Keratinocyte (primary cell): ENCODE results near the gene PLEKHA8. TPM values are rescaled to one million over a fixed set of nuclear protein-coding genes. Genes with fewer than 3 reads are reported as not detected.

ENCODE experiments used
- DNase-seq: peaks from one replicate; pipeline ENCODE4 v3.0.0-alpha.2; 2011; ENCODE audit warnings: low read depth, missing footprints, low spot score
- FAIRE-seq: peaks from 2 replicates; lab custom pipeline; 2011; peaks lifted over from hg19 to GRCh38; lab: Jason Lieb, UNC
- H2AFZ ChIP-seq: 2 replicates; pipeline ENCODE4 v1.6.0; 2012; ENCODE audit warnings: low read length, control low read depth, inconsistent platforms; ENCODE audit not compliant: control insufficient read depth
- H3K27ac ChIP-seq: 2 replicates; pipeline ENCODE4 v1.5.1; 2011; ENCODE audit warnings: low read length; ENCODE audit not compliant: control insufficient read depth, insufficient read depth
- H3K27me3 ChIP-seq: 3 replicates; pipeline ENCODE4 v1.6.0; 2011; ENCODE audit warnings: low read length; ENCODE audit not compliant: control insufficient read depth, insufficient read depth; ENCODE audit errors: extremely low read depth
- H3K36me3 ChIP-seq, 2 experiments: 2 replicates in 1 of 2; 3 replicates in 1 of 2; pipeline ENCODE4 v1.5.1; 2011; ENCODE audit warnings: low read length in 2 of 2, mild to moderate bottlenecking in 1 of 2; ENCODE audit not compliant: control insufficient read depth in 2 of 2, insufficient read depth in 2 of 2; ENCODE audit errors: extremely low read depth in 1 of 2
- H3K4me1 ChIP-seq: 3 replicates; pipeline ENCODE4 v1.5.1; 2011; ENCODE audit warnings: low read length; ENCODE audit not compliant: control insufficient read depth, insufficient read depth; ENCODE audit errors: extremely low read depth
- H3K4me2 ChIP-seq: 3 replicates; pipeline ENCODE4 v1.6.0; 2011; ENCODE audit warnings: low read depth, low read length; ENCODE audit not compliant: control insufficient read depth, insufficient read depth; ENCODE audit errors: extremely low read depth
- H3K4me3 ChIP-seq, 3 experiments: fragments of 200-600 bp in 1 of 3; sonication (generic) in 1 of 3; 2 replicates in 2 of 3; 3 replicates in 1 of 3; pipeline ENCODE4 v1.5.1; 2011 to 2016; ENCODE audit warnings: low read length in 3 of 3, mild to moderate bottlenecking in 3 of 3, control low read depth in 2 of 3, inconsistent platforms in 1 of 3, low read depth in 1 of 3, mixed read lengths in 1 of 3, mixed run types in 1 of 3, moderate library complexity in 1 of 3; ENCODE audit not compliant: control insufficient read depth in 2 of 3, insufficient read depth in 2 of 3; ENCODE audit errors: extremely low read depth in 1 of 3
- H3K79me2 ChIP-seq: 2 replicates; pipeline ENCODE4 v1.6.0; 2012; ENCODE audit warnings: low read length; ENCODE audit not compliant: control insufficient read depth, insufficient read depth
- H3K9ac ChIP-seq: 3 replicates; pipeline ENCODE4 v1.6.0; 2011; ENCODE audit warnings: low read length; ENCODE audit not compliant: control insufficient read depth, insufficient read depth; ENCODE audit errors: extremely low read depth
- H3K9me1 ChIP-seq: 3 replicates; pipeline ENCODE4 v1.6.0; 2011; ENCODE audit warnings: low read length; ENCODE audit not compliant: control insufficient read depth, insufficient read depth; ENCODE audit errors: extremely low read depth
- H3K9me3 ChIP-seq: 2 replicates; pipeline ENCODE4 v1.5.1; 2012; ENCODE audit warnings: low read depth, low read length; ENCODE audit not compliant: control insufficient read depth
- H4K20me1 ChIP-seq: 3 replicates; pipeline ENCODE4 v1.6.0; 2011; ENCODE audit warnings: low read length; ENCODE audit not compliant: control insufficient read depth, insufficient read depth; ENCODE audit errors: extremely low read depth
- EZH2 ChIP-seq: IDR thresholded peaks from one replicate; pipeline ENCODE4 v1.6.1; 2012; ENCODE audit warnings: inconsistent platforms, mild to moderate bottlenecking, low read length, moderate library complexity
- dilution Hi-C: fragments of 300-500 bp; cut with MboI; formaldehyde crosslinking; loops from one replicate; pipeline ENCODE4 v1.7.0; 2020; ENCODE audit warnings: low sequenced_read_pairs; ENCODE audit not compliant: extremely low pct_ligation_motif_present
- polyA plus RNA-seq, 5 experiments: library from polyadenylated mRNA; depleted of rRNA in 3 of 5; stranded (reverse) in 3 of 5; stranded (forward) in 1 of 5; unstranded in 1 of 5; fragments of >200 nt; gene quantifications; 1 replicate in 1 of 5; 2 replicates in 3 of 5; 3 replicates in 1 of 5; pipeline versions ENCODE4 v1.2.1 to v1.2.3, GENCODE V29; 2011 to 2012; ENCODE audit warnings: missing spikeins in 2 of 5, low read depth in 1 of 5, low replicate concordance in 1 of 5
- TF ChIP-seq, protein P1 (sequence below), 3 experiments: IDR thresholded peaks in 1 of 3; conservative IDR thresholded peaks in 1 of 3; optimal IDR thresholded peaks in 1 of 3; 2 replicates in 2 of 3; 3 replicates in 1 of 3; pipeline versions ENCODE3 to v1.5.1; 2011; ENCODE audit warnings: low read length in 3 of 3, mild to moderate bottlenecking in 3 of 3, moderate library complexity in 2 of 3, control low read depth in 1 of 3, inconsistent platforms in 1 of 3; ENCODE audit not compliant: insufficient read depth in 2 of 3; ENCODE audit errors: extremely low read depth in 1 of 3

The PLEKHA8 gene
- polyA plus RNA-seq, 1 donor (not counting 4 experiments of a cell fraction or from before 2014, with no cell fraction given) = 9.6 TPM

GRCh38 chr7:30001998-30002397 is 26.2 kb upstream of the PLEKHA8 start:
- Histone ChIP-seq H3K9ac (no peak overlapping the region), H3K79me2 (no peaks in the 10 kb centered on the region), H3K27me3 (no peaks in the 10 kb centered on the region), H3K4me1 (no peaks in the 10 kb centered on the region), H2AFZ (no peak overlapping the region), H3K36me3 (no peaks in the 10 kb centered on the region), H3K9me1 (no peaks in the 10 kb centered on the region), H3K9me3 (no peaks in the 10 kb centered on the region), H3K4me2 (no peak overlapping the region), H3K4me3 (no peak overlapping the region), H3K27ac (no peak overlapping the region), H4K20me1 (no peaks in the 10 kb centered on the region)
- TF ChIP-seq, protein P1, sequence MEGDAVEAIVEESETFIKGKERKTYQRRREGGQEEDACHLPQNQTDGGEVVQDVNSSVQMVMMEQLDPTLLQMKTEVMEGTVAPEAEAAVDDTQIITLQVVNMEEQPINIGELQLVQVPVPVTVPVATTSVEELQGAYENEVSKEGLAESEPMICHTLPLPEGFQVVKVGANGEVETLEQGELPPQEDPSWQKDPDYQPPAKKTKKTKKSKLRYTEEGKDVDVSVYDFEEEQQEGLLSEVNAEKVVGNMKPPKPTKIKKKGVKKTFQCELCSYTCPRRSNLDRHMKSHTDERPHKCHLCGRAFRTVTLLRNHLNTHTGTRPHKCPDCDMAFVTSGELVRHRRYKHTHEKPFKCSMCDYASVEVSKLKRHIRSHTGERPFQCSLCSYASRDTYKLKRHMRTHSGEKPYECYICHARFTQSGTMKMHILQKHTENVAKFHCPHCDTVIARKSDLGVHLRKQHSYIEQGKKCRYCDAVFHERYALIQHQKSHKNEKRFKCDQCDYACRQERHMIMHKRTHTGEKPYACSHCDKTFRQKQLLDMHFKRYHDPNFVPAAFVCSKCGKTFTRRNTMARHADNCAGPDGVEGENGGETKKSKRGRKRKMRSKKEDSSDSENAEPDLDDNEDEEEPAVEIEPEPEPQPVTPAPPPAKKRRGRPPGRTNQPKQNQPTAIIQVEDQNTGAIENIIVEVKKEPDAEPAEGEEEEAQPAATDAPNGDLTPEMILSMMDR (optimal IDR thresholded peaks at IDR 0.05 in 1 of 3, IDR thresholded peaks at IDR 0.05 in 1 of 3, conservative IDR thresholded peaks at IDR 0.05 in 1 of 3; ENCODE audit: extremely low read depth in 1 of 3, insufficient read depth in 2 of 3, low read length in 3 of 3) = no peak
- no peak for TF ChIP-seq EZH2
- dilution Hi-C loops = no loop called here
- FAIRE-seq (no peak), DNase-seq (no peak)

GRCh38 chr7:30003098-30003497 is 25.1 kb upstream of the PLEKHA8 start:
- Histone ChIP-seq H3K9ac (no peak overlapping the region), H3K36me3 (no peaks in the 10 kb centered on the region), H3K4me1 (no peaks in the 10 kb centered on the region), H3K4me3 (no peak overlapping the region), H3K27me3 (no peaks in the 10 kb centered on the region), H3K9me1 (no peaks in the 10 kb centered on the region), H4K20me1 (no peaks in the 10 kb centered on the region), H3K79me2 (no peaks in the 10 kb centered on the region), H3K9me3 (no peaks in the 10 kb centered on the region), H2AFZ (no peak overlapping the region), H3K27ac (no peak overlapping the region), H3K4me2 (no peak overlapping the region)
- dilution Hi-C loops = no loop called here
- DNase-seq (no peak), FAIRE-seq (no peak)
- TF ChIP-seq EZH2 = no peak
- TF ChIP-seq, protein P1 (optimal IDR thresholded peaks at IDR 0.05 in 1 of 3, IDR thresholded peaks at IDR 0.05 in 1 of 3, conservative IDR thresholded peaks at IDR 0.05 in 1 of 3; ENCODE audit: extremely low read depth in 1 of 3, insufficient read depth in 2 of 3, low read length in 3 of 3) = no peak
